Neural cell (in vitro differentiated cells): Measurements from ENCODE around the gene CDSN.

ENCODE experiments used
- POLR2AphosphoS5 ChIP-seq: IDR thresholded peaks from 2 replicates; pipeline ENCODE4 v1.6.1; 2012
- TF ChIP-seq, protein P1 (sequence below): fragments of 450-650 bp; IDR thresholded peaks from 2 replicates; pipeline ENCODE4 v1.5.1; 2014; ENCODE audit warnings: antibody characterized with exemption, mild to moderate bottlenecking, moderate library complexity; ENCODE audit not compliant: poor library complexity, severe bottlenecking

DNA sequence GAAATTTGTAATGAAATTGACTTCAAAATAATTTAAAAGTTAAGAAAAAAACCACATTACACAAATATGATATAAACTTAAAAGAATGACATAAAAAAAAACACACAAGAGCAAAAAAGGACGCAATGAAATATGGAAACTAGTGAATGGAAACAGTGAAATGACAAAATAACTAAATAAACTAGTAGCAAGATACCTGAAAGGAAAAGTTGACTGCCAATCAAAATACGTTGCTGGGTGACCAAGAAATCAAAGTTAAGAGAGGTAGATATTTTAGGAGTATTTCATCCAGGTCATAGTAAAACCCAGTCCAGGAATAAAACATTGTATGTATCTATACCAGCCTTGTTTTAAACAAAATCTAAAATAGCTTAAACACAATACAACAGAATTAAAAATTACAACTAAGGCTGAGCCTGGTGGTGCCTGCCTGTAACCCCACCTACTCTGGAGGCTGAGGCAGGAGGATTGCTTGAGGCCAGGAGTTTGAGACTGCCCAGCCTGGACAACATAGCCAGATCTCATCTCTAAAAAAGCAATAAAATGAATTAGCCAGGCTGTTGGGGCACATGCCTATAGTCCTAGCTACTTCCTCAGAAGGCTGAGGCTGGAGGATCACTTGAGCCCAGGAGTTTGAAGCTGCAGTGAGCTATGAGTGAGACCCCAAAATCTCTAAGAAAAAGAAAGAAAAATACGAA, 29.8 kb downstream of the CDSN start:
- TF ChIP-seq, protein P1, sequence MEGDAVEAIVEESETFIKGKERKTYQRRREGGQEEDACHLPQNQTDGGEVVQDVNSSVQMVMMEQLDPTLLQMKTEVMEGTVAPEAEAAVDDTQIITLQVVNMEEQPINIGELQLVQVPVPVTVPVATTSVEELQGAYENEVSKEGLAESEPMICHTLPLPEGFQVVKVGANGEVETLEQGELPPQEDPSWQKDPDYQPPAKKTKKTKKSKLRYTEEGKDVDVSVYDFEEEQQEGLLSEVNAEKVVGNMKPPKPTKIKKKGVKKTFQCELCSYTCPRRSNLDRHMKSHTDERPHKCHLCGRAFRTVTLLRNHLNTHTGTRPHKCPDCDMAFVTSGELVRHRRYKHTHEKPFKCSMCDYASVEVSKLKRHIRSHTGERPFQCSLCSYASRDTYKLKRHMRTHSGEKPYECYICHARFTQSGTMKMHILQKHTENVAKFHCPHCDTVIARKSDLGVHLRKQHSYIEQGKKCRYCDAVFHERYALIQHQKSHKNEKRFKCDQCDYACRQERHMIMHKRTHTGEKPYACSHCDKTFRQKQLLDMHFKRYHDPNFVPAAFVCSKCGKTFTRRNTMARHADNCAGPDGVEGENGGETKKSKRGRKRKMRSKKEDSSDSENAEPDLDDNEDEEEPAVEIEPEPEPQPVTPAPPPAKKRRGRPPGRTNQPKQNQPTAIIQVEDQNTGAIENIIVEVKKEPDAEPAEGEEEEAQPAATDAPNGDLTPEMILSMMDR, result no peak
- TF ChIP-seq POLR2AphosphoS5, result no peak
